Measurements from ENCODE around the gene MC3R.

Gene MC3R

GRCh38 chr20:56271974-56272373 is 23.4 kb downstream of the MC3R start:
- H3K4me1 ChIP-seq (ENCODE audit: low read length) = no peaks in the 10 kb centered on the region
- no peak for TF ChIP-seq EZH2 (optimal IDR thresholded peaks at IDR 0.05; ENCODE audit: low read depth, low read length)
- TF ChIP-seq EZH2phosphoT487 (IDR thresholded peaks at IDR 0.05; ENCODE audit: low read length) = no peak
- no peak for TF ChIP-seq CTCF (IDR thresholded peaks at IDR 0.05; ENCODE audit: low read length)
- no peak overlapping the region for H3K9ac ChIP-seq (ENCODE audit: low read length)
- no peak for DNase-seq
- H3F3A ChIP-seq (ENCODE audit: insufficient read depth, low read length) = no peaks in the 10 kb centered on the region
- H3K4me2 ChIP-seq (ENCODE audit: low read depth, low read length) = no peak overlapping the region
- H3K4me3 ChIP-seq (ENCODE audit: low read length) = no peak overlapping the region
- no peaks in the 10 kb centered on the region for H3K9me3 ChIP-seq (replicated peaks; ENCODE audit: insufficient read depth, low read length)
- H4K20me1 ChIP-seq (ENCODE audit: insufficient read depth, low read length) = no peaks in the 10 kb centered on the region
- no peaks in the 10 kb centered on the region for H3K79me2 ChIP-seq (ENCODE audit: low read length)
- H2AFZ ChIP-seq (ENCODE audit: low read length) = no peak overlapping the region
- H3K27me3 ChIP-seq (replicated peaks; ENCODE audit: insufficient read depth, low read length) = no peaks in the 10 kb centered on the region
- H3K36me3 ChIP-seq (replicated peaks; ENCODE audit: insufficient read depth, low read length) = no peaks in the 10 kb centered on the region
- H3K9me2 ChIP-seq (replicated peaks; ENCODE audit: insufficient read depth, low read length) = no peaks in the 10 kb centered on the region
- no peak overlapping the region for H3K27ac ChIP-seq (ENCODE audit: low read length)

- no peaks in the 10 kb centered on the region for H3K9me3 ChIP-seq (replicated peaks; ENCODE audit: insufficient read depth, low read length)
- DNase-seq = no peak
- H3K9me2 ChIP-seq (replicated peaks; ENCODE audit: insufficient read depth, low read length) = no peaks in the 10 kb centered on the region
- H4K20me1 ChIP-seq (ENCODE audit: insufficient read depth, low read length) = no peaks in the 10 kb centered on the region
- no peaks in the 10 kb centered on the region for H3K36me3 ChIP-seq (replicated peaks; ENCODE audit: insufficient read depth, low read length)
- H3F3A ChIP-seq (ENCODE audit: insufficient read depth, low read length) = no peaks in the 10 kb centered on the region
- no peaks in the 10 kb centered on the region for H3K4me1 ChIP-seq (ENCODE audit: low read length)
- H3K27me3 ChIP-seq (replicated peaks; ENCODE audit: insufficient read depth, low read length) = no peaks in the 10 kb centered on the region
- no peak overlapping the region for H3K4me2 ChIP-seq (ENCODE audit: low read depth, low read length)
- H3K4me3 ChIP-seq (ENCODE audit: low read length) = no peak overlapping the region
- H2AFZ ChIP-seq (ENCODE audit: low read length) = no peak overlapping the region
- no peak overlapping the region for H3K27ac ChIP-seq (ENCODE audit: low read length)
- no peak overlapping the region for H3K9ac ChIP-seq (ENCODE audit: low read length)
- H3K79me2 ChIP-seq (ENCODE audit: low read length) = no peaks in the 10 kb centered on the region
- TF ChIP-seq EZH2phosphoT487 (IDR thresholded peaks at IDR 0.05; ENCODE audit: low read length) (no peak), EZH2 (optimal IDR thresholded peaks at IDR 0.05; ENCODE audit: low read depth, low read length) (no peak), CTCF (IDR thresholded peaks at IDR 0.05; ENCODE audit: low read length) (no peak)
These were observed 25.0 kb downstream of the MC3R start for GRCh38 chr20:56273491-56273890.

DNA sequence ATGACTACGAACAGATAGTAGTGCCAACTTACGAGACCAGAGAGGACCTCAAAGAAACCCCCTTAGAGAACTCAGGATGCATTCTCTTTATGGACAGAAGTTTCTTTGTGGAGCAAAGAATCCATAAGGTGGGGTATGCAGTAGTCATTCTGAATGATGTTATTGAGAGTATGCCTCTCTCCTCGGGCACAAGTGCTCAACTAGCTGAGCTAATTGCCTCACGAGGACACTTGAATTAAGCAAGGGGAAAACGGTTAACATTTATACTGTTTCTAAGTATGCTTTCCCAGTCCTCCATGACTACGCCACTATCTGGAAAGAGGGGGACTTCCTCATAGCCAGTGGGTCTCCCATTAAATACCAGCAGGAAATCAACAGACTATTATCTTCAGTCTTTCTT is 25.6 kb downstream of the MC3R start:
- H3K4me2 ChIP-seq (ENCODE audit: low read depth, low read length) = no peak overlapping the region
- no peaks in the 10 kb centered on the region for H3F3A ChIP-seq (ENCODE audit: insufficient read depth, low read length)
- H3K27ac ChIP-seq (ENCODE audit: low read length) = no peak overlapping the region
- H3K4me1 ChIP-seq (ENCODE audit: low read length) = no peaks in the 10 kb centered on the region
- H3K9ac ChIP-seq (ENCODE audit: low read length) = no peak overlapping the region
- no peaks in the 10 kb centered on the region for H3K36me3 ChIP-seq (replicated peaks; ENCODE audit: insufficient read depth, low read length)
- no peaks in the 10 kb centered on the region for H3K79me2 ChIP-seq (ENCODE audit: low read length)
- no peak for DNase-seq
- TF ChIP-seq EZH2phosphoT487 (IDR thresholded peaks at IDR 0.05; ENCODE audit: low read length) = no peak
- H4K20me1 ChIP-seq (ENCODE audit: insufficient read depth, low read length) = no peaks in the 10 kb centered on the region
- no peaks in the 10 kb centered on the region for H3K9me2 ChIP-seq (replicated peaks; ENCODE audit: insufficient read depth, low read length)
- no peaks in the 10 kb centered on the region for H3K27me3 ChIP-seq (replicated peaks; ENCODE audit: insufficient read depth, low read length)
- H2AFZ ChIP-seq (ENCODE audit: low read length) = no peak overlapping the region
- H3K9me3 ChIP-seq (replicated peaks; ENCODE audit: insufficient read depth, low read length) = no peaks in the 10 kb centered on the region
- no peak overlapping the region for H3K4me3 ChIP-seq (ENCODE audit: low read length)

GRCh38 chr20:56278196-56278595 is 29.7 kb downstream of the MC3R start:
- Histone ChIP-seq H3K4me1 (ENCODE audit: low read length) (no peaks in the 10 kb centered on the region), H3K36me3 (replicated peaks; ENCODE audit: insufficient read depth, low read length) (no peaks in the 10 kb centered on the region), H4K20me1 (ENCODE audit: insufficient read depth, low read length) (no peaks in the 10 kb centered on the region), H3K9me3 (replicated peaks; ENCODE audit: insufficient read depth, low read length) (no peaks in the 10 kb centered on the region), H3K27ac (ENCODE audit: low read length) (no peak overlapping the region), H3K27me3 (replicated peaks; ENCODE audit: insufficient read depth, low read length) (no peaks in the 10 kb centered on the region), H3K9me2 (replicated peaks; ENCODE audit: insufficient read depth, low read length) (no peaks in the 10 kb centered on the region), H3F3A (ENCODE audit: insufficient read depth, low read length) (no peaks in the 10 kb centered on the region), H3K4me2 (ENCODE audit: low read depth, low read length) (no peak overlapping the region), H2AFZ (ENCODE audit: low read length) (no peak overlapping the region), H3K79me2 (ENCODE audit: low read length) (no peaks in the 10 kb centered on the region), H3K4me3 (ENCODE audit: low read length) (no peak overlapping the region), H3K9ac (ENCODE audit: low read length) (no peak overlapping the region)
- DNase-seq = no peak
- TF ChIP-seq CTCF (IDR thresholded peaks at IDR 0.05; ENCODE audit: low read length) (no peak), EZH2phosphoT487 (IDR thresholded peaks at IDR 0.05; ENCODE audit: low read length) (no peak), EZH2 (optimal IDR thresholded peaks at IDR 0.05; ENCODE audit: low read depth, low read length) (no peak)
